Dendritic cell treated with granulocyte-macrophage colony-stimulating factor and Interleukin-4, amounts not matched to agents 40 ng/mL and 50 ng/mL, for 4 days (primary cell): ENCODE measurements around the gene ZSCAN2.

Experiments
- H3K27ac Mint-ChIP-seq: one replicate; pipeline ENCODE4 v1.8.0; 2022; ENCODE audit warnings: mild to moderate bottlenecking, mixed read lengths
- H3K27me3 Mint-ChIP-seq: one replicate; pipeline ENCODE4 v1.8.0; 2022; ENCODE audit warnings: mild to moderate bottlenecking, mixed read lengths
- H3K36me3 Mint-ChIP-seq: one replicate; pipeline ENCODE4 v1.8.0; 2022; ENCODE audit warnings: low read depth, mixed read lengths
- H3K4me1 Mint-ChIP-seq: one replicate; pipeline ENCODE4 v1.8.0; 2022; ENCODE audit warnings: low read depth, mixed read lengths
- H3K4me3 Mint-ChIP-seq: one replicate; pipeline ENCODE4 v1.8.0; 2022; ENCODE audit warnings: mild to moderate bottlenecking, moderate library complexity, mixed read lengths
- H3K9me3 Mint-ChIP-seq: one replicate; pipeline ENCODE4 v1.8.0; 2022; ENCODE audit warnings: mixed read lengths
- intact Hi-C: fragments of 100-400 bp; cut with micrococcal nuclease; formaldehyde crosslinking; loops from one replicate; pipeline ENCODE4 v1.15.0; 2022

ZSCAN2 gene

DNA sequence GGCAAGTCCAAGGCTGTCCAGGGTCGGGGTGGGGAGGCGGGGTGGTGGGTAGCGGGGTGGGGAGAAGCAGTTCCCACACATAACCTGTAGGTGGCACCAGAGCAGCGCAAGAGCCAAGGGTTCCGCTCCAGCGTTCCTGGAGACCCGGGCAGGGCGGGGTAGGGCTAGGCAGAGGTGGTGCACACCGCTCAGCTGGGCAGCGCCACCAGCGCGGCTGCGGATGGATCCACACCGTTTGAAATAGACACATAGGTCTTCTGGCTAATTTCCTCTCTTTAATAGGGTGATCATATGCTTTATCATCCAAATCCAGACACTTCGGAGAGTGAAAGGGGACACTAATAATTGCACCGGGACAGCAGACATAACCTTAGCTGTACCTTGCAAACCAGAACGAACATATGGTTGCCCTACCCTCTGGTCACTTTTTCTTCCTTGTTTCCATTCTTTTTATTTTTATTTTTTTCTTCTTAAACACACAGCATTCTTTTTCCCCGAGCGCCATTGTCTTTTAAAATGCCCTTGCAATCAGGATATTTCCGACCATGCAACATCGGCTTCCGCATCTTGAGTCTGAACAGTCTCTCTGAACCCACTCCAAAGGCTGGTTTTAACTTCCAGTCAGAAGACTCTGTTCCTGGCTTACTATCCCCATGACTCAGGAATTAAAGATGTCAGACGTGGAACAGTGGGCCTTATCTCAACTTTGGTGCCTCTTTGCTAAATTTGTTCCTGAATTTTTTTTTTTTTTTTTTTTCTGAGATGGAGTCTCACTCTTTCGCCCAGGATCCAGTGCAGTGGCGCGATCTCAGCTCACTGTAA lies 12.5 kb upstream of the ZSCAN2 start:
- Mint-ChIP-seq H3K27me3 (peaks cover 4% of the 10 kb centered on the region), H3K4me1 (peaks cover 9% of the 10 kb centered on the region), H3K4me3 (peak overlapping the region; percentile 66), H3K27ac (peak overlapping the region; percentile 55), H3K9me3 (no peaks in the 10 kb centered on the region), H3K36me3 (no peaks in the 10 kb centered on the region)
- intact Hi-C loops: loop anchor here (1.0 to 5.0 kb wide), 3 partner anchors 67 to 339 kb away; partner anchors contain the start of gene WDR73

DNA sequence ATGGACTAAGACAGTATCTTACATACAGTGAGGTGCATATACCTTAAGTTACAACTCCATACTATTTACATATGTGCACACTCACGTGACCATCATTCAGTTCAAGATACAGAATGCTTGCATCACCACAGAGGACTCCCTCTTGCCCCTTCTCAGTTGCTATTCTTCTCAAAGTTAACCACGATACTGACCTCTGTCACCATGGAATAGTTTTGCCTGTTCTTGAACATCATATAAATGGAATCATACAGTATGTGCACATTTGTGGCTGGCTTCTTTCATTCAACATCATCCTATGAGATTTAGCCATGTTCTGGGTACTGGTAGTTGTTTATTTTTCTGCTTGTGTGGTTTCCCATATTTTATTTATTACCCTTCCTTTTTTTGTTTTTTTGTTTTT lies 10.4 kb upstream of the ZSCAN2 start:
- Mint-ChIP-seq H3K4me1 (peaks cover 27% of the 10 kb centered on the region), H3K36me3 (no peaks in the 10 kb centered on the region), H3K27me3 (no peaks in the 10 kb centered on the region), H3K27ac (no peak overlapping the region), H3K9me3 (no peaks in the 10 kb centered on the region), H3K4me3 (no peak overlapping the region)
- intact Hi-C loops: loop anchor here (10.0 kb wide), 1 partner anchor 184 kb away; no protein-coding TSS in a partner anchor

DNA sequence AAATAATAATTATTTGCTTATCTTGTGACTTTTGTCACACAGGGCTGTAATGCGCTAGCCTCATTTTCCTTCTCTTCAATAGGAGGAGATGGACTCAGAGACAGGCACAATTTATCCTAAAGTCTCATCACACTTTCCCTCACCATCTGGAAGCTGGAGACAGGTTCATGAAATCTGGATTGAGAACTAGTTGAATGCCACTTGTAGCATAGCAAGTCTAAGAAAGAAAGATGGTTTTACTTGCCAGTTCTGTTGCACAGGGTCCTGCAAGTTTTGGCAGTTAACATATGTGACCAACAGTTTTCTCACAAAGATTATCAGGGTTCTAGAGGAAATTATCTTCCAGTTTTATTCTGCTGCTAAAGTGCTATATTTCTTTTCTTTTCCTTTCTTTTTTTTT lies 9.0 kb upstream of the ZSCAN2 start:
- Mint-ChIP-seq H3K4me3 (no peak overlapping the region), H3K36me3 (no peaks in the 10 kb centered on the region), H3K27ac (no peak overlapping the region), H3K9me3 (no peaks in the 10 kb centered on the region), H3K4me1 (peaks cover 41% of the 10 kb centered on the region), H3K27me3 (no peaks in the 10 kb centered on the region)
- intact Hi-C loops: loop anchor here (10.0 kb wide), 1 partner anchor 183 kb away; no protein-coding TSS in a partner anchor

DNA sequence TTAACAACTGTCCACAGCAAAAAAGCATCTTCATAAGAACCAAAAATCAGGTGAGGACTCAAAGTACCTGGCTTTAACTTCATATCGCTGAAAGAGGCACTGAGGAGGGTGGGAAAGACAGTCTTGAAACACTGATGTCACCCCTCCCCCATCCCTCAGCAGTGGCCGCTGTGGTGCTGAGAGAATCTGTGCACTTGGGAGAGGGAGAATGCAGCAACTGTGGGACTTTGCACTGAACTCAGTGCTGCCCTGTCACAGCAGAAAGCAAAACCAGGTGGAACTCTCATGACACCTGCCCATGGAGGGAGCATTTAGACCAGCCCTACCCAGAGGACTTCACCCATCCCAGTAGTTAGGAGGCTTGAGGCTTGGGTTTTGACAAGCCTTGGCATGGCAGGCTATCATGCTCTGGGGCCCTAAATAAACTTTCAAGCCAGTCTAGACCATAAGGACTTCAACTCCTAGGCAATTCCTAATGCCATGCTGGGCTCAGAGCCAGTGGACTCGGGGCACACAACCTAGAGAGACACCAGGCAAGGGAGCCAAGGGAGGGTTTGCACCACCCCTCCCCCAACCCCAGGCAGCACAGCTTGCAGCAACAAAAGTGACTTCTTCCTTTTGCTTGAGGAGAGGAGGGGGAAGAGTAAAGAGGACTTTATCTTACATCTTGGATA lies 6.1 kb upstream of the ZSCAN2 start:
- Mint-ChIP-seq H3K9me3 (no peaks in the 10 kb centered on the region), H3K27ac (peak overlapping the region; percentile 78), H3K4me1 (peaks cover 61% of the 10 kb centered on the region), H3K27me3 (no peaks in the 10 kb centered on the region), H3K36me3 (no peaks in the 10 kb centered on the region), H3K4me3 (no peak overlapping the region)
- intact Hi-C loops: loop anchor here (10.0 kb wide), 1 partner anchor 180 kb away; no protein-coding TSS in a partner anchor

DNA sequence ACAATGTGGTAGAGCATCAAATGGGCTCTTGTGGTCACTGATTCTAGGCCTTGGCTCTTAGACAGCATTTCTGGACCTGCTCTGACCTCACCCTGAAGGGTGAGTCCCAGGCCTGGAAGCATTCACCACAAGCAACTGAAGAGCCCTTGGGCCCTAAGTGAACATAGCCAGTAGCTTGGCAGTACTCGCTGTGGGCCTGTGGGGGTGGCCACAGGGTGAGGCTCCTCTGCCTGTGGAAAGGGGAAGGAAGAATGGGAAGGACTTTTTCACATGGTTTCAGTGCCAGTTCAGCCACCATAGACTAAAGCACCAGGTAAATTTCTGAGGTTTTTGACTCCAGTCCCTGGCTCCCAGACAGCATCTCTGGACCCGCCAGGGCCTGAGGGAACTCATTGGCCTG lies 5.1 kb upstream of the ZSCAN2 start:
- Mint-ChIP-seq H3K27me3 (no peaks in the 10 kb centered on the region), H3K36me3 (peaks cover 4% of the 10 kb centered on the region), H3K9me3 (no peaks in the 10 kb centered on the region), H3K27ac (peak overlapping the region; percentile 78), H3K4me1 (peaks cover 64% of the 10 kb centered on the region), H3K4me3 (no peak overlapping the region)
- intact Hi-C loops: loop anchor here (10.0 kb wide), 1 partner anchor 179 kb away; no protein-coding TSS in a partner anchor

DNA sequence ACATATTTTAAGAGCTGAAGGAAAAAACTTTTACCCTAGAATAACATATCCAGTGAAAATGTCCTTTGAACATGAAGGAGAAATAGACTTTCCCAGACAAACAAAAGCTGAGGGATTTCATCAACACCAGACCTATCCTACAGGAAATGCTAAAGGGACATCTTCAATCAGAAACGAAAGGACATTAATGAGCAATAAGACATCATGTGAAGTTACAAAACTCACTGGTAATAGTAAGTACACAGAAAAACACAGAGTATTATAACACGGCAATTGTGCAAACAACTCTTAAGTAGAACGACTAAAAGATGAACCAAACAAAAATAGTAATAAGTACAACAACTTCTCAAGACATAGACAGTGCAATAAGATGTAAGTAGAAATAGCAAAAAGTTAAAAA lies 3.5 kb upstream of the ZSCAN2 start:
- Mint-ChIP-seq H3K4me3 (no peak overlapping the region), H3K36me3 (peaks cover 11% of the 10 kb centered on the region), H3K27me3 (no peaks in the 10 kb centered on the region), H3K9me3 (no peaks in the 10 kb centered on the region), H3K4me1 (peaks cover 69% of the 10 kb centered on the region), H3K27ac (peak overlapping the region; percentile 78)
- intact Hi-C loops: loop anchor here (10.0 kb wide), 1 partner anchor 178 kb away; no protein-coding TSS in a partner anchor

DNA sequence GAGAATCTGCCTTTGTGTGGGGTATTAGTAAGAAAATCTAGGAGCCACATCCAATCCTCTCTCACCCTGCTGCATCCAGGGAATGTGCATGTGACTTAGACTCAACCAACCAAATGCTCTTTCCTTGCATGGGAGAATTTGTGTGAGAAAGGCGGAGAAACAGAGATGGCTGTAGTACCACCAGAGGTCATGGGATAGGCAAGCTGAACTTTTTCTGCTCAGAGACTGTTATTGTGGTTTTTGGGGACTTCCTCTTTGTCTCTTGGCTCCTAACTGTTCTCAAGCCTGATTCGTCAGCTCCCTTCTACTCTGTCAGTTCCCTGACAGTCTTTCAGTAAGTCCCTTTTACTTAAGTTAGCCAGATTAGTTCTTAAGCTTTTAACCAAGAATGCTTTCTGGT lies 2.6 kb upstream of the ZSCAN2 start:
- Mint-ChIP-seq H3K4me1 (peaks cover 69% of the 10 kb centered on the region), H3K27me3 (no peaks in the 10 kb centered on the region), H3K27ac (peak overlapping the region; percentile 78), H3K9me3 (no peaks in the 10 kb centered on the region), H3K4me3 (peak overlapping the region; percentile 20), H3K36me3 (peaks cover 11% of the 10 kb centered on the region)
- intact Hi-C loops: loop anchor here (2.0 to 10.0 kb wide), 2 partner anchors 57 to 177 kb away; partner anchors contain the start of gene WDR73

DNA sequence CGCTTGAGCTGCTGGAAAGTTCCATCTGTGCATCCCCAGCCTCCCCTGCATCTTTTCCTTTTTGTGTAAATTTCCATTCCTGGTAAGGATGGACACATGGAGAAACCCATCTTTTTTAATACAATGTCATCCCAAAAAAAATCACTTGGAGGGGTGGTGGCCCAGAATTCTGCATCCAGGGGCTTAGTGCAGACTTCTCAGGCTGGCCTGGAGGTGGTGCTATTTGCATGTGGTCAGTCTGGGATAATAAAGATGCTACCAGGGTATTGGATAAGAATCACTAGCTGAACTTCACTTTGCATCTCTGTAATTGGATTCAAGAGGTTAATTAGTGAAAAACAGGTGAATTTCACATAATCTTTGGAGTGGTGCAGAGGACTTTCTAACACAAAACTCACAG lies 1.8 kb upstream of the ZSCAN2 start:
- Mint-ChIP-seq H3K27me3 (no peaks in the 10 kb centered on the region), H3K4me1 (peaks cover 72% of the 10 kb centered on the region), H3K9me3 (no peaks in the 10 kb centered on the region), H3K4me3 (no peak overlapping the region), H3K36me3 (peaks cover 18% of the 10 kb centered on the region), H3K27ac (peak overlapping the region; percentile 78)
- intact Hi-C loops: loop anchor here (2.0 to 10.0 kb wide), 2 partner anchors 56 to 176 kb away; partner anchors contain the start of gene WDR73

DNA sequence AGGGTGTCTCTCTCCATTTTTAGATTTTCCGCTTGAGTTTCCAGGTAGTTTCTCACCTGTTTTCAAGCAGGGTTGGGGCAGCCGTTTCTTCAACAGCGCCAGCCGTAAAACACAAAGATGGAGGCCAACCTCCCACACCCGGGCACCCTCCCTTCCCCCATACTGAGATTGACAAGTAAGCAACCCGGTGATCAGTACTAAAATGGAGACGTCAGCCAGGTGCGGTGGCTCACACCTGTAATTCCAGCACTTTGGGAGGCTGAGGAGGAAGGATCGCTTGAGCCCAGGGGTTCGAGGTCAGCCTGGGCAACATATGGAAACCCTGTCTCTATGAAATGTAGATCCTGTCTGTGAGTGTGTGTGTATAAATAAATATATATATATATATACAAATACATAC lies 903 bp upstream of the ZSCAN2 start:
- H3K9me3 Mint-ChIP-seq: no peaks in the 10 kb centered on the region
- H3K27me3 Mint-ChIP-seq: no peaks in the 10 kb centered on the region
- no peak overlapping the region for H3K4me3 Mint-ChIP-seq
- H3K36me3 Mint-ChIP-seq: peaks cover 24% of the 10 kb centered on the region
- intact Hi-C loops: loop anchor here (1.0 to 10.0 kb wide), 4 partner anchors 31 to 175 kb away; partner anchors contain the start of genes SEC11A and WDR73
- H3K4me1 Mint-ChIP-seq: peaks cover 68% of the 10 kb centered on the region
- H3K27ac Mint-ChIP-seq: peak overlapping the region; percentile 91

DNA sequence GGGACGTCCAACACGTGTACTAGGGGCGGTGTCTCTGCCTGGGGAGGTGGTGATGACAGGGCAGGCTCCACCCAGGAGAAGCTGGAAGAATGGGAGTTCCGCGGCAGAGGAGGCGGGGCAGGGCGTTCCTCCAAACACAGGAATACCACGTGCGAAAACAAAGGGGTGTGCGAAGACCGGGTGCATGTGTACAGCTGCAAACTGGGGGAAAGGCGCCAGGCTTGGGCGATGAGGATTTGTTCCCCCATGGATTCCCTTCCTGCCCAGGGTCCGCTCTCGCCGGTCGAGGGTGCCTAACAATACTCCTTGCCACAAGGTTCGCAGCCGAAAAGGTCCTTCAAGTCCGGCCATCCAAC lies 500 bp upstream of the ZSCAN2 start:
- Mint-ChIP-seq H3K36me3 (peaks cover 28% of the 10 kb centered on the region), H3K4me3 (peak overlapping the region; percentile 97), H3K27me3 (no peaks in the 10 kb centered on the region), H3K4me1 (peaks cover 67% of the 10 kb centered on the region), H3K9me3 (no peaks in the 10 kb centered on the region), H3K27ac (peak overlapping the region; percentile 91)
- intact Hi-C loops: loop anchor here (1.0 kb wide), 2 partner anchors 31 to 116 kb away; partner anchors contain the start of gene SEC11A

DNA sequence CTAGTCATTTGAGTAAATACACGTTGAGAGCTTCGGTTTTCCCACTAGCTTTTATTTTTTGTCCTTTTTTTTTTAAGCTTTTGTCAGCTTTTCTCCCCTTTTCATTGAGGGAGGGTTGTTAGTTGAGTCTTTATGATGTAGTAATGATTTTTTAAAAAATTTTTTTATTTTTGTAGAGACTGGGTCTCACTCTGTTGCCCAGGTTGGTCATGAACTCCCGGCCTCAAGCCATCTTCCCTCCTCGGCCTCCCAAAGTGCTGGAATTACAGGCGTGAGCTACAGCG lies 688 bp downstream of the ZSCAN2 start:
- intact Hi-C loops: no loop called here
- H3K27me3 Mint-ChIP-seq: no peaks in the 10 kb centered on the region

DNA sequence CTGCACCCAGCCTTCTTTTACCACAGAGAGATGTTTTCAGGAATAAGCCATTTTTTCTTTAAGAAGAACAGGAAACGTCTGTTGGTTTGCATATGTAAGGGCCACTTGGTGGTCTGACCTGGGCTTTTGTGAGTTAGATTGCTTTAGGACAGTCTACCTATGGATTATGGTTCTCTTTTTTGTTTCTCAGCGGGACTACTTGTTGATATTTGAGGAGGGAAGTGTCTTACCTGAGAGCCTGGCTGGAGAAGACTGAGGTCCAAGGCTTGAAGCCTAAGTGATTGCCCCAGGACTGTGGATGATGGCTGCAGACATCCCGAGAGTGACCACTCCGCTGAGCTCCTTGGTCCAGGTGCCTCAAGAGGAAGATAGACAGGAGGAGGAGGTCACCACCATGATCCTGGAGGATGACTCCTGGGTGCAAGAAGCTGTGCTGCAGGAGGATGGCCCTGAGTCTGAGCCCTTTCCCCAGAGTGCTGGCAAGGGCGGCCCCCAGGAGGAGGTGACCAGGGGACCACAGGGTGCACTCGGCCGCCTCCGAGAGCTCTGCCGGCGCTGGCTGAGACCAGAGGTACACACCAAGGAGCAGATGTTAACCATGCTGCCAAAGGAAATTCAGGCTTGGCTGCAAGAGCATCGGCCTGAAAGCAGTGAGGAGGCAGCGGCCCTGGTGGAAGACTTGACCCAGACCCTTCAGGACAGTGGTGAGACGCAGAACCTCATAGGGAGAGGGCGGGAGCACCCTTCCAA lies 3.0 kb downstream of the ZSCAN2 start:
- Mint-ChIP-seq H3K36me3 (peaks cover 58% of the 10 kb centered on the region), H3K27ac (no peak overlapping the region), H3K9me3 (no peaks in the 10 kb centered on the region), H3K27me3 (no peaks in the 10 kb centered on the region), H3K4me3 (no peak overlapping the region), H3K4me1 (peaks cover 46% of the 10 kb centered on the region)
- intact Hi-C loops: no loop called here

More for the DNA sequence above, 688 bp downstream of the ZSCAN2 start:
- Mint-ChIP-seq H3K27ac (peak overlapping the region; percentile 91), H3K4me3 (peak overlapping the region; percentile 97), H3K36me3 (peaks cover 40% of the 10 kb centered on the region), H3K9me3 (no peaks in the 10 kb centered on the region), H3K4me1 (peaks cover 64% of the 10 kb centered on the region)

DNA sequence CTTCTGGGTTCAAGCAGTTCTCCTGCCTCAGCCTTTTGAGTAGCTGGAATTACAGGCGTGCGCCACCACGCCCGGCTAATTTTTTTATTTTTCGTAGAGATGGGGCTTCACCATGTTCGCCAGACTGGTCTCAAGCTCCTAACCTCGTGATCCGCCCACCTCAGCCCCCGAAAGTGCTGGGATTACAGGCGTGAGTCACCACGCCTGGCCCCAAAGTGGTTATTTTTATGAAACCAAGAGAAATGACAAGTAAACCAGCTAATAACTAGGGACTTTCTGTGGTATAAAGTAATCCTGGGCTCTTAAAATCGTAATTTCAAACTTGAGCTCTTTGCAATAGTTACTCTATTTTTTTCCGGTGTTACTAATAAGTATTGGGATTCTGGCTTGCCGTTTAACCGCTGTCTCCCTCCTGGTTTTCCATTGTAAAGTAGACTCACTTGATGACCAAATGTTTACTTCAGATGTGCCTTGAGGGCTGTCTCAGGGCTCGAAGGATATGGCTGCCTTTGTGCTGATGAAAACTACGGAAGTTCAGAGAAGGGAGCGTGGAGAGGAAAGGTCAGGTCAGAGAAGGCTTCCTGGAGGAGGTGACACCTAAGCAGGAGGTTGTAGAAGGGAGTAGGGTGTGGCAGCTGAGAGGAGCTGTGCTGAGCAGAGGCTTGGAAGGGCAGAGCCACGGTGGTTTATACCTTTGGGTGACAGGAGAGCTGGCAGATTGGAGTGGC lies 4.2 kb downstream of the ZSCAN2 start:
- intact Hi-C loops: no loop called here
- Mint-ChIP-seq H3K27me3 (no peaks in the 10 kb centered on the region), H3K27ac (no peak overlapping the region), H3K4me1 (peaks cover 35% of the 10 kb centered on the region), H3K9me3 (no peaks in the 10 kb centered on the region), H3K4me3 (no peak overlapping the region), H3K36me3 (peaks cover 58% of the 10 kb centered on the region)
